NCI-H2107 treated with DMSO at 0.1 percent for 48 hours (cell line): ENCODE data around the gene URB2.
A peak's percentile ranks its signal among the peaks of the same experiment; 100 is the strongest.
"Not testable (repeated sequence)": the region's sequence is repeated elsewhere in the genome, so short reads cannot be mapped to it uniquely, and the experiment has no call there.

ENCODE experiments used
- DNase-seq: peaks from one replicate; lab custom pipeline; 2025; ENCODE audit not compliant: unreplicated experiment; lab: John Stamatoyannopoulos, UW

URB2 gene

GRCh38 chr1:229689904-229690303 lies 63.9 kb downstream of the URB2 start:
- no peak for DNase-seq

- DNase-seq = no peak
Observed at GRCh38 chr1:229690662-229691061, 64.6 kb downstream of the URB2 start.

- DNase-seq = no peak
Observed at GRCh38 chr1:229691362-229691761, 65.3 kb downstream of the URB2 start.

- peak; percentile 89 for DNase-seq
Observed at GRCh38 chr1:229693129-229693900, 67.3 kb downstream of the URB2 start.

GRCh38 chr1:229694053-229694693 lies 68.1 kb downstream of the URB2 start:
- DNase-seq = peak; percentile 94

- no peak for DNase-seq
Observed at GRCh38 chr1:229696385-229696784, 70.3 kb downstream of the URB2 start.

- DNase-seq = no peak
Observed at GRCh38 chr1:229699613-229700267, 73.7 kb downstream of the URB2 start.

GRCh38 chr1:229704157-229704556 lies 78.1 kb downstream of the URB2 start:
- DNase-seq = no peak

- not testable (repeated sequence) for DNase-seq
Observed at GRCh38 chr1:229705152-229705551, 79.1 kb downstream of the URB2 start.

- DNase-seq = not testable (repeated sequence)
Observed at GRCh38 chr1:229707127-229707526, 81.1 kb downstream of the URB2 start.

- DNase-seq = no peak
Observed at GRCh38 chr1:229709500-229710013, 83.5 kb downstream of the URB2 start.
